Ovary (tissue), 9 donors: ENCODE data around the gene GREM2. TPM values are rescaled to one million over a fixed set of nuclear protein-coding genes. Genes with fewer than 3 reads are reported as not detected.

Source experiments
- DNase-seq, 5 donors: peaks; one replicate each; pipeline ENCODE4 v3.0.0-alpha.2; 2019 to 2020
- H3K27ac ChIP-seq, 2 donors: fragments of 200-600 bp; one replicate each; pipeline versions ENCODE4 v1.5.1 to v1.8.0; 2019 to 2022
- H3K27me3 ChIP-seq: fragments of 200-600 bp; one replicate; pipeline ENCODE4 v1.8.0; 2022
- H3K36me3 ChIP-seq: fragments of 200-600 bp; sonication (generic); one replicate; pipeline ENCODE4 v1.5.1; 2019
- H3K4me1 ChIP-seq: one replicate; pipeline ENCODE4 v1.8.1; 2013; ENCODE audit warnings: mild to moderate bottlenecking, moderate library complexity; ENCODE audit not compliant: insufficient read depth
- H3K4me3 ChIP-seq: fragments of 200-600 bp; sonication (generic); one replicate; pipeline ENCODE4 v1.5.1; 2017
- H3K9me3 ChIP-seq, 2 donors: fragments of 200-600 bp in 1 of 2; sonication (generic) in 1 of 2; one replicate each; pipeline versions ENCODE4 v1.5.1 to v1.8.1; 2013 to 2019; ENCODE audit warnings: mild to moderate bottlenecking in 1 of 2, moderate library complexity in 1 of 2
- CTCF ChIP-seq, 3 donors: fragments of 450-650 bp in 2 of 3; fragments of 200-600 bp in 1 of 3; IDR thresholded peaks; one replicate each; pipeline versions ENCODE4 v1.5.1 to v1.8.0; 2016 to 2022; ENCODE audit warnings: antibody characterized with exemption in 3 of 3, mild to moderate bottlenecking in 1 of 3
- EP300 ChIP-seq: sonication (generic); formaldehyde crosslinking; IDR thresholded peaks from one replicate; pipeline ENCODE4 v1.6.1; 2017; ENCODE audit warnings: antibody characterized with exemption
- POLR2A ChIP-seq: fragments of 450-650 bp; IDR thresholded peaks from one replicate; pipeline ENCODE4 v1.6.1; 2017; ENCODE audit warnings: antibody characterized with exemption, mild to moderate bottlenecking, moderate library complexity
- WGBS, 3 donors: extraction: QIAGEN DNeasy Blood & Tissue Kit in 1 of 3; methylation state at CpG; one replicate each; pipeline versions ENCODE4 v1.1.5 to v1.1.7; 2013 to 2017; 5-methylcytosine and 5-hydroxymethylcytosine counted together
- intact Hi-C, 4 donors: fragments of 100-400 bp; cut with DNase I; formaldehyde crosslinking; loops; one replicate each; pipeline versions ENCODE4 v1.11.0 to v1.15.1; 2022 to 2023
- polyA plus RNA-seq, 2 donors: library from polyadenylated mRNA; stranded (reverse); fragments of 200-250 nt in 1 of 2; fragments of 350-450 nt in 1 of 2; fragmentation: Illumina TruSeq in 1 of 2; extraction: RNeasy Lipid Tissue Mini Kit (QIAGEN cat#74804) in 1 of 2; gene quantifications; one replicate each; pipeline ENCODE4 v1.2.3, GENCODE V29; 2013 to 2014
- total RNA-seq, 7 donors: library from RNA; depleted of rRNA in 2 of 7; stranded (reverse); fragments of >200 nt in 2 of 7; fragmentation: NEBNext Ultra II Directional in 3 of 7; extraction: Animal tissue kit (Norgen Biotek cat#: 25700) in 3 of 7; gene quantifications; one replicate each; pipeline versions ENCODE4 v1.1.0 to v1.2.4, GENCODE V29; 2016 to 2023
- donor health status: DM: no; HTN: no; CAD: no; lungs with moderate emphysema.
- donor health status: DM: no; HTN: no; CAD: no.
- donor health status: Bipolar disorder and iron deficiency.
- donor health status: DM: yes; HTN: yes; CAD: no.
- donor health status: DM: no; HTN: no; CAD: no.
- donor health status: DM: yes; HTN: yes; CAD: no.

Gene GREM2
- total and polyA plus RNA-seq, 9 donors, result 0.95 to 16.7 (median 5.4) TPM

- no peaks in the 10 kb centered on the region for H3K4me1 ChIP-seq
- DNase-seq, result no peak
- H3K4me3 ChIP-seq, result no peak overlapping the region
- H3K9me3 ChIP-seq, result no peaks in the 10 kb centered on the region
- intact Hi-C loops, result no loop called here
- no peak overlapping the region for H3K27ac ChIP-seq
- TF ChIP-seq CTCF (IDR thresholded peaks at IDR 0.05) (no peak), EP300 (no peak), POLR2A (no peak)
- H3K36me3 ChIP-seq, result no peaks in the 10 kb centered on the region
- H3K27me3 ChIP-seq, result no peaks in the 10 kb centered on the region
- WGBS, 3 donors, result 54 to 77% (median 65%) methylated on average over 6 of the region's 6 CpGs
Measured at GRCh38 chr1:240644732-240645131, 32.8 kb upstream of the GREM2 start.

- intact Hi-C loops, result no loop called here
- no peaks in the 10 kb centered on the region for H3K9me3 ChIP-seq
- H3K27me3 ChIP-seq, result no peaks in the 10 kb centered on the region
- TF ChIP-seq EP300, result no peak
- no peak for TF ChIP-seq POLR2A
- TF ChIP-seq CTCF (IDR thresholded peaks at IDR 0.05), result no peak
- H3K4me1 ChIP-seq, result no peaks in the 10 kb centered on the region
- no peaks in the 10 kb centered on the region for H3K36me3 ChIP-seq
- DNase-seq, result no peak
- no peak overlapping the region for H3K27ac ChIP-seq
- no peak overlapping the region for H3K4me3 ChIP-seq
- 87 to 92% (median 91%) methylated on average over 16 of the region's 16 CpGs for WGBS, 3 donors
Measured at GRCh38 chr1:240635466-240636256, 23.7 kb upstream of the GREM2 start.

GRCh38 chr1:240630409-240630808 lies 18.5 kb upstream of the GREM2 start:
- no peak overlapping the region for H3K27ac ChIP-seq
- intact Hi-C loops, result no loop called here
- no peak overlapping the region for H3K4me3 ChIP-seq
- H3K9me3 ChIP-seq, result no peaks in the 10 kb centered on the region
- TF ChIP-seq POLR2A, result no peak
- WGBS, 3 donors, result 82 to 85% (median 83%) methylated on average over 5 of the region's 5 CpGs
- H3K4me1 ChIP-seq, result no peaks in the 10 kb centered on the region
- no peak for DNase-seq
- H3K27me3 ChIP-seq, result no peaks in the 10 kb centered on the region
- no peaks in the 10 kb centered on the region for H3K36me3 ChIP-seq

- Histone ChIP-seq H3K36me3 (no peaks in the 10 kb centered on the region), H3K4me3 (no peak overlapping the region), H3K4me1 (peaks cover 2% of the 10 kb centered on the region), H3K27ac (no peak overlapping the region), H3K9me3 (no peaks in the 10 kb centered on the region), H3K27me3 (no peaks in the 10 kb centered on the region)
- DNase-seq, result no peak
- 95 to 100% (median 99%) methylated on average over 2 of the region's 2 CpGs for WGBS, 3 donors
- no peak for TF ChIP-seq CTCF (IDR thresholded peaks at IDR 0.05)
- TF ChIP-seq EP300, result no peak
- TF ChIP-seq POLR2A, result no peak
- intact Hi-C loops, result no loop called here
Measured at GRCh38 chr1:240621249-240621648, 9.3 kb upstream of the GREM2 start.

- no peak overlapping the region for H3K4me3 ChIP-seq
- WGBS, 3 donors, result 28 to 33% (median 29%) methylated on average over 19 of the region's 19 CpGs
- intact Hi-C loops, result loop anchor here in 2 of 4 donors (10.0 kb wide), 2 partner anchors 275 to 305 kb away; no protein-coding TSS in a partner anchor
- no peaks in the 10 kb centered on the region for H3K27me3 ChIP-seq
- peaks cover 2% of the 10 kb centered on the region for H3K4me1 ChIP-seq
- TF ChIP-seq CTCF (IDR thresholded peaks at IDR 0.05) (no peak), POLR2A (no peak), EP300 (no peak)
- no peak overlapping the region for H3K27ac ChIP-seq
- no peaks in the 10 kb centered on the region for H3K36me3 ChIP-seq
- H3K9me3 ChIP-seq, result no peaks in the 10 kb centered on the region
- peak in 3 of 5 donors; percentile 17 to 44 (median 26) for DNase-seq
Measured at GRCh38 chr1:240619906-240620621, 8.1 kb upstream of the GREM2 start.
